Neural cell (in vitro differentiated cells): ENCODE data around the gene HERPUD2. TPM values are rescaled to one million over a fixed set of nuclear protein-coding genes. Genes with fewer than 3 reads are reported as not detected.
A peak's percentile ranks its signal among the peaks of the same experiment; 100 is the strongest.
"Not testable (repeated sequence)": the region's sequence is repeated elsewhere in the genome, so short reads cannot be mapped to it uniquely, and the experiment has no call there.

Source experiments
- H2AFZ ChIP-seq: fragments of 200-600, 300-800 bp; sonication (generic), shearing (Covaris generic); 2 replicates; pipeline ENCODE4 v1.6.0; 2014; ENCODE audit warnings: low read depth, mild to moderate bottlenecking, antibody characterized with exemption, low read length, moderate library complexity
- H3F3A ChIP-seq: fragments of 200-600 bp; shearing (Covaris generic); 2 replicates; pipeline ENCODE4 v1.6.1; 2016; ENCODE audit warnings: mild to moderate bottlenecking, moderate library complexity, mixed read lengths, antibody characterized with exemption, low read length; ENCODE audit not compliant: insufficient read depth, poor library complexity, severe bottlenecking
- H3K27ac ChIP-seq: fragments of 200-600, 300-800 bp; sonication (generic), shearing (Covaris generic); 2 replicates; pipeline ENCODE4 v1.5.1; 2014; ENCODE audit warnings: mild to moderate bottlenecking, low read length, moderate library complexity
- H3K27me3 ChIP-seq: fragments of 300-800, 200-600 bp; sonication (generic), shearing (Covaris generic); 2 replicates; pipeline ENCODE4 v1.6.0; 2014; ENCODE audit warnings: mild to moderate bottlenecking, low read depth, low read length, moderate library complexity; ENCODE audit not compliant: insufficient read depth
- H3K36me3 ChIP-seq: fragments of 300-800, 200-600 bp; sonication (generic), shearing (Covaris generic); 2 replicates; pipeline ENCODE4 v1.5.1; 2014; ENCODE audit warnings: mild to moderate bottlenecking, antibody characterized with exemption, low read length, moderate library complexity; ENCODE audit not compliant: insufficient read depth
- H3K4me2 ChIP-seq: fragments of 300-800, 200-600 bp; sonication (generic), shearing (Covaris generic); 2 replicates; pipeline ENCODE4 v1.6.0; 2014; ENCODE audit warnings: mild to moderate bottlenecking, low read length
- H3K4me3 ChIP-seq: fragments of 300-800, 200-600 bp; sonication (generic), shearing (Covaris generic); 2 replicates; pipeline ENCODE4 v1.5.1; 2014; ENCODE audit warnings: mild to moderate bottlenecking, low read length, moderate library complexity
- H3K79me2 ChIP-seq: fragments of 200-600 bp; shearing (Covaris generic); replicated peaks from 2 replicates; pipeline ENCODE4 v1.6.0; 2014; ENCODE audit warnings: mild to moderate bottlenecking, low read length, moderate library complexity; ENCODE audit not compliant: insufficient read depth
- H3K9ac ChIP-seq: fragments of 300-800, 200-600 bp; sonication (generic), shearing (Covaris generic); 2 replicates; pipeline ENCODE4 v1.6.1; 2016; ENCODE audit warnings: mild to moderate bottlenecking, low read length, mixed read lengths
- H3K9me2 ChIP-seq: fragments of 200-600 bp; shearing (Covaris generic); 2 replicates; pipeline ENCODE4 v1.6.1; 2016; ENCODE audit warnings: mild to moderate bottlenecking, low read length, mixed read lengths; ENCODE audit not compliant: insufficient read depth
- H3K9me3 ChIP-seq: fragments of 200-600, 300-800 bp; sonication (generic), shearing (Covaris generic); 2 replicates; pipeline ENCODE4 v1.6.1; 2016; ENCODE audit warnings: mild to moderate bottlenecking, mixed run types, low read length, moderate library complexity, mixed read lengths
- H4K20me1 ChIP-seq: fragments of 200-600 bp; shearing (Covaris generic); 2 replicates; pipeline ENCODE4 v1.6.1; 2016; ENCODE audit warnings: mild to moderate bottlenecking, mixed run types; ENCODE audit not compliant: insufficient read depth
- EP300 ChIP-seq: fragments of 450-650 bp; conservative IDR thresholded peaks from 2 replicates; pipeline ENCODE4 v1.6.1; 2014; ENCODE audit warnings: antibody characterized with exemption, mild to moderate bottlenecking, moderate library complexity; ENCODE audit not compliant: poor library complexity, severe bottlenecking
- EZH2 ChIP-seq: fragments of 200-600, 300-800 bp; shearing (Covaris generic), sonication (generic); IDR thresholded peaks from 2 replicates; pipeline ENCODE4 v1.6.1; 2014; ENCODE audit warnings: antibody characterized with exemption, low read length, borderline replicate concordance, mild to moderate bottlenecking; ENCODE audit not compliant: insufficient read depth, poor library complexity, severe bottlenecking
- MXI1 ChIP-seq: fragments of 450-650 bp; conservative IDR thresholded peaks from 2 replicates; pipeline ENCODE4 v1.6.1; 2014; ENCODE audit warnings: antibody characterized with exemption, mild to moderate bottlenecking; ENCODE audit not compliant: poor library complexity, severe bottlenecking
- POLR2AphosphoS5 ChIP-seq: IDR thresholded peaks from 2 replicates; pipeline ENCODE4 v1.6.1; 2012
- RAD21 ChIP-seq: fragments of 450-650 bp; conservative IDR thresholded peaks from 2 replicates; pipeline ENCODE4 v1.6.1; 2014; ENCODE audit warnings: antibody characterized with exemption, mild to moderate bottlenecking, moderate library complexity
- SMC3 ChIP-seq: fragments of 450-650 bp; conservative IDR thresholded peaks from 2 replicates; pipeline ENCODE4 v1.6.1; 2014; ENCODE audit warnings: antibody characterized with exemption, mild to moderate bottlenecking, moderate library complexity; ENCODE audit not compliant: poor library complexity
- TAF1 ChIP-seq: IDR thresholded peaks from 2 replicates; pipeline ENCODE4 v1.6.1; 2012; ENCODE audit warnings: low read depth
- polyA plus RNA-seq: library from polyadenylated mRNA; depleted of rRNA; stranded (reverse); fragments of >200 nt; gene quantifications from 2 replicates; pipeline ENCODE4 v1.2.3, GENCODE V29; 2014
- TF ChIP-seq, protein P1 (sequence below): IDR thresholded peaks from 2 replicates; pipeline ENCODE4 v1.6.1; 2012; ENCODE audit warnings: borderline replicate concordance
- TF ChIP-seq, protein P2 (sequence below): fragments of 450-650 bp; IDR thresholded peaks from 2 replicates; pipeline ENCODE4 v1.5.1; 2014; ENCODE audit warnings: antibody characterized with exemption, mild to moderate bottlenecking, moderate library complexity; ENCODE audit not compliant: poor library complexity, severe bottlenecking

HERPUD2 gene
- polyA plus RNA-seq, 1 donor from 2014 or later: 16.7 TPM

DNA sequence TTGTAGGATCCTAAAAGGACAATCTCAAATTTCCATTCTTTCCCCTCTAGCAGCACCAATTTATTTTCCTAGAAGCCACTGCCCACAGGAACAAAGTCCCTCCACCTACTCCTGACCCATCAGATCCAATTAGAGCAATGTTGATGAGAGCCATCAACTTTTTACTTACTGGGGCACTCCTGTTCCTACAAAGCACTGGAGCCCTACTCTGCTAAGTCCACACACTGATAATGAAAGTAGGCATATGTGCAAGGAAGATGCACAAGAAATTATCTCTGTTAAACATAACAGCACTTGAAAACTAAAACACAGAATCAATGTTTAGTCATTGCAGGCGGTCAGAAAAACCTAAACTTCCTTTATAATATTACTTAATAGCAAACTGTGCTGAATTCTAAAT lies 3.6 kb downstream of the HERPUD2 start:
- TF ChIP-seq SMC3 (no peak), TAF1 (no peak), POLR2AphosphoS5 (no peak), EP300 (no peak), MXI1 (no peak), EZH2 (no peak), RAD21 (no peak)
- TF ChIP-seq, protein P1, sequence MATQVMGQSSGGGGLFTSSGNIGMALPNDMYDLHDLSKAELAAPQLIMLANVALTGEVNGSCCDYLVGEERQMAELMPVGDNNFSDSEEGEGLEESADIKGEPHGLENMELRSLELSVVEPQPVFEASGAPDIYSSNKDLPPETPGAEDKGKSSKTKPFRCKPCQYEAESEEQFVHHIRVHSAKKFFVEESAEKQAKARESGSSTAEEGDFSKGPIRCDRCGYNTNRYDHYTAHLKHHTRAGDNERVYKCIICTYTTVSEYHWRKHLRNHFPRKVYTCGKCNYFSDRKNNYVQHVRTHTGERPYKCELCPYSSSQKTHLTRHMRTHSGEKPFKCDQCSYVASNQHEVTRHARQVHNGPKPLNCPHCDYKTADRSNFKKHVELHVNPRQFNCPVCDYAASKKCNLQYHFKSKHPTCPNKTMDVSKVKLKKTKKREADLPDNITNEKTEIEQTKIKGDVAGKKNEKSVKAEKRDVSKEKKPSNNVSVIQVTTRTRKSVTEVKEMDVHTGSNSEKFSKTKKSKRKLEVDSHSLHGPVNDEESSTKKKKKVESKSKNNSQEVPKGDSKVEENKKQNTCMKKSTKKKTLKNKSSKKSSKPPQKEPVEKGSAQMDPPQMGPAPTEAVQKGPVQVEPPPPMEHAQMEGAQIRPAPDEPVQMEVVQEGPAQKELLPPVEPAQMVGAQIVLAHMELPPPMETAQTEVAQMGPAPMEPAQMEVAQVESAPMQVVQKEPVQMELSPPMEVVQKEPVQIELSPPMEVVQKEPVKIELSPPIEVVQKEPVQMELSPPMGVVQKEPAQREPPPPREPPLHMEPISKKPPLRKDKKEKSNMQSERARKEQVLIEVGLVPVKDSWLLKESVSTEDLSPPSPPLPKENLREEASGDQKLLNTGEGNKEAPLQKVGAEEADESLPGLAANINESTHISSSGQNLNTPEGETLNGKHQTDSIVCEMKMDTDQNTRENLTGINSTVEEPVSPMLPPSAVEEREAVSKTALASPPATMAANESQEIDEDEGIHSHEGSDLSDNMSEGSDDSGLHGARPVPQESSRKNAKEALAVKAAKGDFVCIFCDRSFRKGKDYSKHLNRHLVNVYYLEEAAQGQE: no peak
- TF ChIP-seq, protein P2, sequence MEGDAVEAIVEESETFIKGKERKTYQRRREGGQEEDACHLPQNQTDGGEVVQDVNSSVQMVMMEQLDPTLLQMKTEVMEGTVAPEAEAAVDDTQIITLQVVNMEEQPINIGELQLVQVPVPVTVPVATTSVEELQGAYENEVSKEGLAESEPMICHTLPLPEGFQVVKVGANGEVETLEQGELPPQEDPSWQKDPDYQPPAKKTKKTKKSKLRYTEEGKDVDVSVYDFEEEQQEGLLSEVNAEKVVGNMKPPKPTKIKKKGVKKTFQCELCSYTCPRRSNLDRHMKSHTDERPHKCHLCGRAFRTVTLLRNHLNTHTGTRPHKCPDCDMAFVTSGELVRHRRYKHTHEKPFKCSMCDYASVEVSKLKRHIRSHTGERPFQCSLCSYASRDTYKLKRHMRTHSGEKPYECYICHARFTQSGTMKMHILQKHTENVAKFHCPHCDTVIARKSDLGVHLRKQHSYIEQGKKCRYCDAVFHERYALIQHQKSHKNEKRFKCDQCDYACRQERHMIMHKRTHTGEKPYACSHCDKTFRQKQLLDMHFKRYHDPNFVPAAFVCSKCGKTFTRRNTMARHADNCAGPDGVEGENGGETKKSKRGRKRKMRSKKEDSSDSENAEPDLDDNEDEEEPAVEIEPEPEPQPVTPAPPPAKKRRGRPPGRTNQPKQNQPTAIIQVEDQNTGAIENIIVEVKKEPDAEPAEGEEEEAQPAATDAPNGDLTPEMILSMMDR: no peak
- peak overlapping the region; percentile 97 for H3K4me3 ChIP-seq

DNA sequence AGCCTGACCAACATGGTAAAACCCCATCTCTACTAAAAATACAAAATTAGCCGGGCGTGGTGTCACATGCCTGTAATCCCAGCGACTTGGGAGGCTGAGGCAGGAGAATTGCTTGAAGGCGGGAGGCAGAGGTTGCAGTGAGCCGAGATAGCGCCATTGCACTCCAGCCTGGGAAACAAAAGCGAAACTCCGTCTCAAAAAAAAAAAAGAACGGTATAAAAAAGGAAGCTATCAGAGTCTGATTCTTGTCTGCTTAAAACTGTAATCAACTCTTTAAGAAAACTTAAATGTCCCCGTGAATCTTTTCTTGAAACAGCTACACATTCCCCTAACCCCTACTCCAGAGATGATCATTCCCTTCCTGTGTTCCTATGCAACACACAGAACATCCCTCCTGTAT lies 4.3 kb downstream of the HERPUD2 start:
- Histone ChIP-seq H3K4me2 (peak overlapping the region; percentile 20), H3K79me2 (peaks cover 77% of the 10 kb centered on the region), H3K4me3 (peak overlapping the region; percentile 97)
- H4K20me1 ChIP-seq, H3F3A ChIP-seq, H3K27me3 ChIP-seq, H3K27ac ChIP-seq, H3K9me2 ChIP-seq, H3K9me3 ChIP-seq, H3K9ac ChIP-seq, H3K36me3 ChIP-seq, H2AFZ ChIP-seq: not testable (repeated sequence)

More for the DNA sequence above, 3.6 kb downstream of the HERPUD2 start:
- Histone ChIP-seq H3K27ac (no peak overlapping the region), H4K20me1 (no peaks in the 10 kb centered on the region), H3K9ac (no peak overlapping the region), H3K9me2 (no peaks in the 10 kb centered on the region), H3K27me3 (no peaks in the 10 kb centered on the region), H3F3A (no peaks in the 10 kb centered on the region), H3K9me3 (no peaks in the 10 kb centered on the region), H3K79me2 (peaks cover 77% of the 10 kb centered on the region), H2AFZ (no peak overlapping the region), H3K4me2 (peak overlapping the region; percentile 20), H3K36me3 (no peaks in the 10 kb centered on the region)

DNA sequence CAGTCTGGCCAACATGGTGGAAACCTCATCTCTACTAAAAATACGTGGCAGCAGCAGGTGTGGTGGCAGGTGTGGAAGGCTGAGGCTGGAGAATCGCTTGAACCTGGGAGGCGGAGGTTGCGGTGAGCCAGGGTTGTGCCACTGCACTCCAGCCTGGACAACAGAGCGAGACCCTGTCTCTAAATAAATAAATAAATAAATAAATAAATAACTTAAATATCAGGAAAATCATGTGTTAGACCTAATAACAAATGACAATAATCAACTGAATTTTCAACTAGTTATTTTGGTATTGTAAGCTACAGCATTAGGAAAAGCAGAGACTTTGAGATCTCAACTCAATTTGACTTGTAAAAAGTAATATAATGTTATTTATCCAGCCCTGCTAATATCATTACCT lies 9.2 kb downstream of the HERPUD2 start:
- Histone ChIP-seq H3K9ac (no peak overlapping the region), H3F3A (no peaks in the 10 kb centered on the region), H3K79me2 (peaks cover 69% of the 10 kb centered on the region), H3K36me3 (no peaks in the 10 kb centered on the region), H3K4me3 (no peak overlapping the region), H3K27me3 (no peaks in the 10 kb centered on the region), H3K9me2 (no peaks in the 10 kb centered on the region), H4K20me1 (no peaks in the 10 kb centered on the region), H3K9me3 (no peaks in the 10 kb centered on the region), H3K27ac (no peak overlapping the region), H3K4me2 (no peak overlapping the region), H2AFZ (no peak overlapping the region)
- TF ChIP-seq POLR2AphosphoS5 (no peak), RAD21 (no peak), EZH2 (no peak), EP300 (no peak), SMC3 (no peak), MXI1 (no peak), TAF1 (no peak)
- TF ChIP-seq, protein P2: no peak
- TF ChIP-seq, protein P1: no peak
